SK-N-SH (cell line): Measurements from ENCODE around the gene GNAT1. TPM values are rescaled to one million over a fixed set of nuclear protein-coding genes. Genes with fewer than 3 reads are reported as not detected.

ENCODE experiments used
- CTCF ChIA-PET: fragments of 300-600, 350-600 bp; formaldehyde crosslinking; extraction: SDS; loops from one replicate; lab custom pipeline; 2021; lab: Yijun Ruan, JAX
- POLR2A ChIA-PET: fragments of 350-600 bp; sonication (Branson Sonifier 250); formaldehyde crosslinking; extraction: SDS; loops from one replicate; lab custom pipeline; 2020; ENCODE audit warnings: antibody characterized with exemption, inconsistent platforms; lab: Yijun Ruan, JAX
- DNase-seq: peaks from one replicate; pipeline ENCODE4 v3.0.0; 2012
- H2AFZ ChIP-seq: fragments of 200-600 bp; sonication (generic); 2 replicates; pipeline ENCODE4 v1.8.1; 2016; ENCODE audit warnings: antibody characterized with exemption, mild to moderate bottlenecking, low read depth
- H3F3A ChIP-seq: fragments of 200-600 bp; sonication (generic); replicated peaks from 2 replicates; pipeline ENCODE3; 2016; ENCODE audit warnings: antibody characterized with exemption, mild to moderate bottlenecking; ENCODE audit not compliant: insufficient read depth
- H3K27ac ChIP-seq, 2 experiments: fragments of 200-500 bp in 1 of 2; fragments of 200-600 bp in 1 of 2; sonication (Bioruptor generic) in 1 of 2; sonication (generic), shearing (Covaris generic) in 1 of 2; 2 replicates each; pipeline versions ENCODE4 v1.5.1 to v1.6.1; 2014 to 2016; ENCODE audit warnings: low read depth in 2 of 2, inconsistent platforms in 1 of 2, low read length in 1 of 2, mild to moderate bottlenecking in 1 of 2, mixed read lengths in 1 of 2
- H3K27me3 ChIP-seq: fragments of 200-600 bp; sonication (generic), shearing (Covaris generic); 2 replicates; pipeline ENCODE4 v1.6.1; 2016; ENCODE audit warnings: mixed run types; ENCODE audit not compliant: insufficient read depth
- H3K36me3 ChIP-seq, 2 experiments: fragments of 200-500 bp in 1 of 2; fragments of 200-600 bp in 1 of 2; sonication (Bioruptor generic) in 1 of 2; sonication (generic) in 1 of 2; replicated peaks in 1 of 2; 2 replicates each; pipeline versions ENCODE3 to v1.5.1; 2014 to 2016; ENCODE audit warnings: low read length in 1 of 2, mild to moderate bottlenecking in 1 of 2; ENCODE audit not compliant: insufficient read depth in 2 of 2, control insufficient read depth in 1 of 2
- H3K4me1 ChIP-seq, 2 experiments: fragments of 200-500 bp in 1 of 2; fragments of 200-600 bp in 1 of 2; sonication (Bioruptor generic) in 1 of 2; sonication (generic), shearing (Covaris generic) in 1 of 2; 2 replicates each; pipeline versions ENCODE4 v1.5.1 to v1.6.1; 2014 to 2016; ENCODE audit warnings: low read depth in 1 of 2, low read length in 1 of 2, mixed run types in 1 of 2; ENCODE audit not compliant: insufficient read depth in 2 of 2, control insufficient read depth in 1 of 2
- H3K4me2 ChIP-seq: fragments of 200-600 bp; sonication (generic), shearing (Covaris generic); 2 replicates; pipeline ENCODE4 v1.6.1; 2017; ENCODE audit warnings: mixed run types
- H3K4me3 ChIP-seq, 2 experiments: fragments of 200-500 bp in 1 of 2; fragments of 200-600 bp in 1 of 2; sonication (Bioruptor generic) in 1 of 2; sonication (generic), shearing (Covaris generic) in 1 of 2; 2 replicates each; pipeline versions ENCODE4 v1.5.1 to v1.8.1; 2014 to 2016; ENCODE audit warnings: low read depth in 2 of 2, inconsistent platforms in 1 of 2, low read length in 1 of 2, mild to moderate bottlenecking in 1 of 2, mixed read lengths in 1 of 2, moderate library complexity in 1 of 2
- H3K79me2 ChIP-seq: fragments of 200-600 bp; sonication (generic); 2 replicates; pipeline ENCODE4 v1.8.1; 2017; ENCODE audit warnings: mild to moderate bottlenecking; ENCODE audit not compliant: insufficient read depth
- H3K9ac ChIP-seq: fragments of 200-600 bp; sonication (generic); 2 replicates; pipeline ENCODE4 v1.6.1; 2017; ENCODE audit warnings: mixed run types
- H3K9me2 ChIP-seq: fragments of 200-600 bp; sonication (generic); 2 replicates; pipeline ENCODE4 v1.6.1; 2017; ENCODE audit warnings: mixed run types
- H3K9me3 ChIP-seq: fragments of 200-600 bp; sonication (generic); 2 replicates; pipeline ENCODE4 v1.6.1; 2017; ENCODE audit warnings: mixed run types, mild to moderate bottlenecking, moderate library complexity
- H4K20me1 ChIP-seq: fragments of 200-600 bp; sonication (generic); 2 replicates; pipeline ENCODE4 v1.6.1; 2017; ENCODE audit warnings: mild to moderate bottlenecking, mixed run types; ENCODE audit not compliant: insufficient read depth
- CHD2 ChIP-seq: fragments of 150-350 bp; IDR thresholded peaks from 2 replicates; pipeline ENCODE4 v1.6.1; 2018; ENCODE audit warnings: low read length; ENCODE audit not compliant: partially characterized antibody
- FOSL2 ChIP-seq: IDR thresholded peaks from 2 replicates; pipeline ENCODE4 v1.4.0; 2012; ENCODE audit warnings: low read depth, mild to moderate bottlenecking, moderate library complexity, borderline replicate concordance
- FOXJ3 ChIP-seq: sonication (generic); formaldehyde crosslinking; IDR thresholded peaks from 2 replicates; pipeline ENCODE4 v1.5.1; 2020; ENCODE audit warnings: mild to moderate bottlenecking, missing genetic modification reagents
- GABPA ChIP-seq: IDR thresholded peaks from 2 replicates; pipeline ENCODE4 v1.4.0; 2012; ENCODE audit warnings: low read depth, mild to moderate bottlenecking
- IRF3 ChIP-seq: fragments of 150-350 bp; IDR thresholded peaks from 2 replicates; pipeline ENCODE4 v1.6.1; 2016; ENCODE audit warnings: mild to moderate bottlenecking, low read depth, low read length
- MXI1 ChIP-seq: IDR thresholded peaks from 2 replicates; pipeline ENCODE4 v1.6.1; 2012; ENCODE audit warnings: mild to moderate bottlenecking, low read depth, low read length, improper control_type of control experiment
- NFIC ChIP-seq: IDR thresholded peaks from 2 replicates; pipeline ENCODE4 v1.4.0; 2012; ENCODE audit warnings: borderline replicate concordance
- POLR2AphosphoS5 ChIP-seq: IDR thresholded peaks from 2 replicates; pipeline ENCODE4 v1.6.1; 2012; ENCODE audit warnings: low read depth, low read length
- RAD21 ChIP-seq: IDR thresholded peaks from 2 replicates; pipeline ENCODE4 v1.6.1; 2012; ENCODE audit warnings: mild to moderate bottlenecking, low read length
- RFX5 ChIP-seq: IDR thresholded peaks from 2 replicates; pipeline ENCODE4 v1.6.1; 2012; ENCODE audit warnings: mild to moderate bottlenecking, improper control_type of control experiment, low read length
- RXRA ChIP-seq: IDR thresholded peaks from 2 replicates; pipeline ENCODE4 v1.4.0; 2012; ENCODE audit warnings: low read depth, mild to moderate bottlenecking, borderline replicate concordance
- ZBTB33 ChIP-seq: IDR thresholded peaks from 2 replicates; pipeline ENCODE4 v1.4.0; 2012; ENCODE audit warnings: low read depth, borderline replicate concordance
- WGBS: methylation state at CpG from one replicate; pipeline ENCODE4 v1.1.6; 2017; ENCODE audit warnings: low lambda C conversion rate; 5-methylcytosine and 5-hydroxymethylcytosine counted together
- polyA plus RNA-seq, 3 experiments: library from polyadenylated mRNA; depleted of rRNA; stranded (reverse); fragments of >200 nt; gene quantifications; 2 replicates each; pipeline ENCODE4 v1.2.3, GENCODE V29; 2012
- TF ChIP-seq, protein P1 (sequence below): IDR thresholded peaks from 2 replicates; pipeline ENCODE4 v1.4.0; 2012; ENCODE audit warnings: low read depth

Gene GNAT1
- polyA plus RNA-seq, 1 of the 3 experiments (the other 2 are of a cell fraction): not detected

DNA sequence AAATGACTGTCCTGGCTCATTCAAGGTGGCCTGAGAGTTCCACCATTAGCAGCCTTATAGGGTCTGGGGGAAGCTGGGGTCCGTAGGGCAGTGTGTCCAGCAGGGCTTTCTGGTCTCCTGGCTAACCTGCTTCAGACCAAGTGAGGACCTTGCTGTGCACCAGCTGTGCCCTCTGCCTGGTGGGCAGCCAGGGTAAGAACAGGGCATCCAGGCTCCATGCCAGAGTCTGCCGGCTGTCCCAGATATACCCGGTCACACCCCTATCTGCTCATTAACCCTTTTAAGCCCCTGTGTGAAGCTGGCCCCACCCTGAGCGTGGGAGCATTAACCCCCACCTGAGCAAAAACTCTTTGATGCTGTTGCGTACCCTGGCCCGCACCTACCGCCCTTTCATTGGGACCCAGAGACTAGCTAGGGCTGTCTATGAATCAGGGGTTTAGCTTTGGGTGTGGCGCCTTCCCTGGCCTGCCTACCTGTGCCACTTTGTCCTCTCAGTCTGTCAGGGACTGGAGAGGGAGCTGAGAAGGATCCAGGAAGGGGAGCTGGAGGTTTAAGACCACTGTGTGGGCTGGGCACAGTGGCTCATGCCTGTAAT, 18.7 kb upstream of the GNAT1 start:
- CTCF ChIA-PET: interaction anchor here (1.0 to 7.2 kb wide), 7 partner anchors 15 to 102 kb away, joined by 3 to 60 read pairs (median 7); partner anchors contain the start of gene GNAT1

More for the DNA sequence above, 18.7 kb upstream of the GNAT1 start:
- no peak for TF ChIP-seq RAD21
- no peak for TF ChIP-seq RXRA
- TF ChIP-seq MXI1: no peak
- TF ChIP-seq POLR2AphosphoS5: no peak
- no peak for TF ChIP-seq IRF3
- no peak for TF ChIP-seq RFX5
- TF ChIP-seq, protein P1, sequence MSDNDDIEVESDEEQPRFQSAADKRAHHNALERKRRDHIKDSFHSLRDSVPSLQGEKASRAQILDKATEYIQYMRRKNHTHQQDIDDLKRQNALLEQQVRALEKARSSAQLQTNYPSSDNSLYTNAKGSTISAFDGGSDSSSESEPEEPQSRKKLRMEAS: no peak
- TF ChIP-seq NFIC: no peak
- no peak for TF ChIP-seq ZBTB33
- no peak for TF ChIP-seq CHD2
- no peak for TF ChIP-seq FOXJ3 (CRISPR knock-in tag)
- no peak for TF ChIP-seq FOSL2
- no peak for TF ChIP-seq GABPA
- Histone ChIP-seq H4K20me1 (no peaks in the 10 kb centered on the region), H3K79me2 (peaks cover 23% of the 10 kb centered on the region), H3K4me1 (peaks cover 5 to 18% of the 10 kb centered on the region in 2 experiments; a peak in 3 of 4 replicates), H3K27ac (no peak overlapping the region), H3K9ac (no peak overlapping the region), H3K4me3 (no peak overlapping the region), H2AFZ (no peak overlapping the region), H3F3A (no peaks in the 10 kb centered on the region), H3K27me3 (no peaks in the 10 kb centered on the region), H3K9me3 (no peaks in the 10 kb centered on the region), H3K36me3 (peaks cover 0 to 5% of the 10 kb centered on the region in 2 experiments), H3K4me2 (no peak overlapping the region), H3K9me2 (no peaks in the 10 kb centered on the region)
- no peak for DNase-seq
- WGBS: 82% methylated on average over 6 of the region's 8 CpGs
- POLR2A ChIA-PET: interaction anchor here (0.6 kb wide), 1 partner anchor 9 kb away, joined by 3 read pairs; no protein-coding TSS in a partner anchor
